Measurements from ENCODE around the gene CLECL1. TPM values are rescaled to one million over a fixed set of nuclear protein-coding genes. Genes with fewer than 3 reads are reported as not detected.

The CLECL1 gene
- total and polyA plus RNA-seq, 2 of the 8 experiments (the other 6 are each of a cell fraction or from before 2014, with no cell fraction given): not detected

GRCh38 chr12:9702255-9702654, 30.6 kb downstream of the CLECL1 start (continued):
- TF ChIP-seq CHD7 (IDR thresholded peaks at IDR 0.05; ENCODE audit: insufficient replicate concordance, low read length) (no peak), GABPA (IDR thresholded peaks at IDR 0.05; ENCODE audit: borderline replicate concordance, insufficient read depth, low read length) (no peak), EZH2 (IDR thresholded peaks at IDR 0.05; ENCODE audit: low read depth, low read length, severe bottlenecking) (no peak), RBBP5 (IDR thresholded peaks at IDR 0.05; ENCODE audit: borderline replicate concordance, low read depth, low read length) (no peak), TBP (IDR thresholded peaks at IDR 0.05; ENCODE audit: low read depth, low read length) (no peak), ATF2 (IDR thresholded peaks at IDR 0.05; ENCODE audit: low read length) (no peak), SIX5 (IDR thresholded peaks at IDR 0.05; ENCODE audit: low read depth, low read length) (no peak), YY1 (IDR thresholded peaks at IDR 0.05; ENCODE audit: low read depth, low read length) (no peak), TEAD4 (IDR thresholded peaks at IDR 0.05; ENCODE audit: low read depth, low read length) (no peak)
